ENCODE measurements around the gene CNBD2. TPM values are rescaled to one million over a fixed set of nuclear protein-coding genes. Genes with fewer than 3 reads are reported as not detected.
"Not testable (repeated sequence)": the region's sequence is repeated elsewhere in the genome, so short reads cannot be mapped to it uniquely, and the experiment has no call there.

Gene CNBD2
- total RNA-seq, 1 donor from 2014 or later = 3.0 TPM

DNA sequence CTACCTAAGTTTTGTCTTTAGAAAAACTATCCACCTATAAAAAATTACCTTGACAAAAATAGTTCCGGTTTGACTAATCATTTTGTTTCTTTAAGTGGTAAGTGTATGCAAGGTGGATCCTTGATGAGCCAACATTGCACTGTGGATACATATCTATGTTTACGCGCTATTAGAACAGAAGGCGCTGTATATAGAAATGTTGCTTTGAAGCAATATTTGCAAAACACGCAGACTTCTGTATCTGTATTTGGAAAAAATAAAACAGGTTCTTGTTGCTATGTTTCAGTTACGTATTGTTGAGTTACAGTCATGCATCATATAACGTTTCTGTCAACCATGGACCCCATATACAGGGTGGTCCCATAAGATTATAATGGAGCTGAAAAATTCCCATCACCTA is 18.3 kb upstream of the CNBD2 start:
- no peak overlapping the region for H3K4me3 ChIP-seq (ENCODE audit: insufficient read depth, low read depth, low read length)
- no peak for FAIRE-seq

DNA sequence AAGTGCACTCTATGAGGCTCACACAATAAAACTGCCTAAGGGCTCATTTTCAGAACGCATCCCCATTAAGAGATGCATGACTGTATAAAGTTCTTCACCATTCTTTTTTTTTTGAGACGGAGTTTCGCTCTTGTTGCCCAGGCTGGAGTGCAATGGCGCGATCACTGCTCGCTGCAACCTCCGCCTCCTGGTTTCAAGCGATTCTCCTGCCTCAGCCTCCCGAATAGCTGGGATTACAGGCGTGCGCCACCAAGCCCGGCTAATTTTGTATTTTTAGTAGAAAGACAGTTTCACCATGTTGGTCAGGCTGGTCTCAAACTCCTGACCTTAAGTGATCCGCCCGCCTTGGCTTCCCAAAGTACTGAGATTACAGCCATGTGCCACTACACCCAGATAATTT is 16.3 kb upstream of the CNBD2 start:
- peaks cover 22% of the 10 kb centered on the region for H4K20me1 ChIP-seq (ENCODE audit: insufficient read depth, low read length)
- peak overlapping the region; percentile 92 for H3K4me2 ChIP-seq (ENCODE audit: low read length)
- not testable (repeated sequence) for H3K4me1 Mint-ChIP-seq (ENCODE audit: low read depth, unreplicated experiment); FAIRE-seq; H3K27me3 ChIP-seq (ENCODE audit: insufficient read depth, low read length); H2AFZ ChIP-seq (ENCODE audit: low read depth, low read length); H3K4me3 ChIP-seq (ENCODE audit: insufficient read depth, low read depth, low read length); H3K9ac ChIP-seq (ENCODE audit: low read length); H3K27me3 Mint-ChIP-seq (ENCODE audit: low read depth, unreplicated experiment); H3K27ac ChIP-seq (ENCODE audit: low read depth, low read length); H3K9me3 ChIP-seq (ENCODE audit: insufficient read depth, low read depth, low read length); H3K36me3 ChIP-seq (ENCODE audit: insufficient read depth, low read length); H3K36me3 Mint-ChIP-seq (ENCODE audit: low read depth, unreplicated experiment); DNase-seq (ENCODE audit: low read depth); H3K9me3 Mint-ChIP-seq (ENCODE audit: unreplicated experiment)
- peaks cover 11% of the 10 kb centered on the region for H3K4me1 ChIP-seq (ENCODE audit: insufficient read depth, low read length)
- H3K79me2 ChIP-seq (ENCODE audit: insufficient read depth, low read length) = peaks cover 23% of the 10 kb centered on the region
- peak overlapping the region; percentile 98 for H3K4me3 Mint-ChIP-seq (ENCODE audit: unreplicated experiment)
- peak overlapping the region; percentile 93 for H3K27ac Mint-ChIP-seq (ENCODE audit: unreplicated experiment)

More for the DNA sequence above, 18.3 kb upstream of the CNBD2 start:
- DNase-seq (ENCODE audit: low read depth) = no peak
- Histone ChIP-seq H3K9me3 (ENCODE audit: insufficient read depth, low read depth, low read length) (no peaks in the 10 kb centered on the region), H3K27me3 (ENCODE audit: insufficient read depth, low read length) (no peaks in the 10 kb centered on the region), H3K79me2 (ENCODE audit: insufficient read depth, low read length) (peaks cover 23% of the 10 kb centered on the region), H3K4me1 (ENCODE audit: insufficient read depth, low read length) (peaks cover 11% of the 10 kb centered on the region), H3K9ac (ENCODE audit: low read length) (no peak overlapping the region), H3K27ac (ENCODE audit: low read depth, low read length) (no peak overlapping the region), H3K4me2 (ENCODE audit: low read length) (no peak overlapping the region), H4K20me1 (ENCODE audit: insufficient read depth, low read length) (peaks cover 22% of the 10 kb centered on the region), H3K36me3 (ENCODE audit: insufficient read depth, low read length) (peaks cover 7% of the 10 kb centered on the region), H2AFZ (ENCODE audit: low read depth, low read length) (no peak overlapping the region)
- TF ChIP-seq, protein P1, sequence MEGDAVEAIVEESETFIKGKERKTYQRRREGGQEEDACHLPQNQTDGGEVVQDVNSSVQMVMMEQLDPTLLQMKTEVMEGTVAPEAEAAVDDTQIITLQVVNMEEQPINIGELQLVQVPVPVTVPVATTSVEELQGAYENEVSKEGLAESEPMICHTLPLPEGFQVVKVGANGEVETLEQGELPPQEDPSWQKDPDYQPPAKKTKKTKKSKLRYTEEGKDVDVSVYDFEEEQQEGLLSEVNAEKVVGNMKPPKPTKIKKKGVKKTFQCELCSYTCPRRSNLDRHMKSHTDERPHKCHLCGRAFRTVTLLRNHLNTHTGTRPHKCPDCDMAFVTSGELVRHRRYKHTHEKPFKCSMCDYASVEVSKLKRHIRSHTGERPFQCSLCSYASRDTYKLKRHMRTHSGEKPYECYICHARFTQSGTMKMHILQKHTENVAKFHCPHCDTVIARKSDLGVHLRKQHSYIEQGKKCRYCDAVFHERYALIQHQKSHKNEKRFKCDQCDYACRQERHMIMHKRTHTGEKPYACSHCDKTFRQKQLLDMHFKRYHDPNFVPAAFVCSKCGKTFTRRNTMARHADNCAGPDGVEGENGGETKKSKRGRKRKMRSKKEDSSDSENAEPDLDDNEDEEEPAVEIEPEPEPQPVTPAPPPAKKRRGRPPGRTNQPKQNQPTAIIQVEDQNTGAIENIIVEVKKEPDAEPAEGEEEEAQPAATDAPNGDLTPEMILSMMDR (IDR thresholded peaks at IDR 0.05; ENCODE audit: insufficient read depth, low read depth, low read length) = no peak
- TF ChIP-seq EZH2 (IDR thresholded peaks at IDR 0.05; ENCODE audit: insufficient read depth, low read length) = no peak
- peaks cover 7% of the 10 kb centered on the region for H3K4me1 Mint-ChIP-seq (ENCODE audit: low read depth, unreplicated experiment)
- H3K9me3 Mint-ChIP-seq (ENCODE audit: unreplicated experiment) = no peaks in the 10 kb centered on the region
- no peaks in the 10 kb centered on the region for H3K27me3 Mint-ChIP-seq (ENCODE audit: low read depth, unreplicated experiment)
- H3K36me3 Mint-ChIP-seq (ENCODE audit: low read depth, unreplicated experiment) = peaks cover 7% of the 10 kb centered on the region
- no peak overlapping the region for H3K4me3 Mint-ChIP-seq (ENCODE audit: unreplicated experiment)
- H3K27ac Mint-ChIP-seq (ENCODE audit: unreplicated experiment) = no peak overlapping the region

DNA sequence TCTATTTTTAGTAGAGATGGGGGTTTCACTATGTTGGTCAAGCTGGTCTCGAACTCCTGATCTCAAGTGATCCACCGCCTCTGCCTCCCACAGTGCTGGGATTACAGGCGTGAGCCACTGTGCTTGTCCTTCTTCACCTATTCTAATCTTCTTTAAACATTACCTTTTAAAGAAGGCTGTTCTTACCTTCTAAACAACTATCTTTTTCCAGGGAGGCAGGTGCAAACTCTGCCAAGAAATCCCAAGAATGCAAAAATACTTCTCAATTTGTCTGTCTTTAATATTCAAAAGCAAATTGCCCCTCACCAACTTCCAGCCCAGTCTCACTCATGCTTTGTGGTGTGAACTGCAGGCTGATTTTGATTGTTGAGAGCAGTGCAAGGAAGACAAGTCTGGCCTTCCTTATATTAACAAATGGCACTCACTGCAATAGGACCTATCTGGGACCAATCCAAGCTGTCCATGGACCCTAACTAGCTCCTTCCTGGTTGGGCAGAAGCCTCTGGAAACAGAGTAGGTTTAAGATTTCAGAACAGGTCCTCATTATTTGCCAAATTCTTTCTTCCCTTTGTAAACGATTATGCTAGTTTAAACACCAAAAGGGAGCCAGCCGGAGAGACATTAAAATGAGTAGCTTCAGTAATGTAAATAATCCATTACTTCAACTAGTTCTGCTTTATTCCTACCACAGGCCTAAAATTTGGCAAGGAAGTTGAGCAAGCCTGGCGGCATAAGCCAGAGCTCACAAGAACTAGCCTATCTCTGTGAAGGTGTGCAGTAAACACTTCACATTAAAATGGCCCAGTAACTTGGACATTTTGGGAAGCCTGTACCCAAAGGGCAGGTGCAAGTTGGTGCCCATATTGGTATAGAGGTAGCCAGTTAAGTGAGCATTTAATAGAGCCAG is 15.7 kb upstream of the CNBD2 start:
- peak overlapping the region; percentile 99 for H3K9ac ChIP-seq (ENCODE audit: low read length)
- H2AFZ ChIP-seq (ENCODE audit: low read depth, low read length) = no peak overlapping the region
- H3K79me2 ChIP-seq (ENCODE audit: insufficient read depth, low read length) = peaks cover 23% of the 10 kb centered on the region
- FAIRE-seq (peak; percentile 9), DNase-seq (ENCODE audit: low read depth) (peak; percentile 29)
- Mint-ChIP-seq H3K4me1 (ENCODE audit: low read depth, unreplicated experiment) (peaks cover 7% of the 10 kb centered on the region), H3K27ac (ENCODE audit: unreplicated experiment) (peak overlapping the region; percentile 93), H3K9me3 (ENCODE audit: unreplicated experiment) (no peaks in the 10 kb centered on the region), H3K4me3 (ENCODE audit: unreplicated experiment) (peak overlapping the region; percentile 98), H3K27me3 (ENCODE audit: low read depth, unreplicated experiment) (no peaks in the 10 kb centered on the region), H3K36me3 (ENCODE audit: low read depth, unreplicated experiment) (peaks cover 5% of the 10 kb centered on the region)
- H4K20me1 ChIP-seq (ENCODE audit: insufficient read depth, low read length) = peaks cover 22% of the 10 kb centered on the region
- peak overlapping the region; percentile 96 for H3K27ac ChIP-seq (ENCODE audit: low read depth, low read length)
- TF ChIP-seq EZH2 (IDR thresholded peaks at IDR 0.05; ENCODE audit: insufficient read depth, low read length) = no peak
- TF ChIP-seq, protein P1 (IDR thresholded peaks at IDR 0.05; ENCODE audit: insufficient read depth, low read depth, low read length) = no peak
- peak overlapping the region; percentile 92 for H3K4me2 ChIP-seq (ENCODE audit: low read length)
- H3K27me3 ChIP-seq (ENCODE audit: insufficient read depth, low read length) = no peaks in the 10 kb centered on the region
- H3K9me3 ChIP-seq (ENCODE audit: insufficient read depth, low read depth, low read length) = no peaks in the 10 kb centered on the region
- H3K36me3 ChIP-seq (ENCODE audit: insufficient read depth, low read length) = peaks cover 7% of the 10 kb centered on the region
- peaks cover 11% of the 10 kb centered on the region for H3K4me1 ChIP-seq (ENCODE audit: insufficient read depth, low read length)
- peak overlapping the region; percentile 85 for H3K4me3 ChIP-seq (ENCODE audit: insufficient read depth, low read depth, low read length)
